Calu3 (cell line): ENCODE data around the gene DIP2B. TPM values are rescaled to one million over a fixed set of nuclear protein-coding genes. Genes with fewer than 3 reads are reported as not detected.

Source experiments
- BruUV-seq: library from RNA; stranded (reverse); fragments of 400-500 nt; replicated peaks from 2 replicates; lab custom pipeline; 2021; lab: Mats Ljungman, UMichigan
- CTCF ChIA-PET: fragments of 300-600 bp; sonication (Branson Sonifier 250); formaldehyde crosslinking; loops from one replicate; lab custom pipeline; 2022; ENCODE audit warnings: antibody characterized with exemption; lab: Charles Lee
- DNase-seq: peaks from one replicate; pipeline ENCODE4 v3.0.0; 2022
- H3K27ac Mint-ChIP-seq: one replicate; pipeline ENCODE4 v1.8.0; 2022; ENCODE audit warnings: mixed read lengths; ENCODE audit not compliant: unreplicated experiment
- H3K27me3 Mint-ChIP-seq: one replicate; pipeline ENCODE4 v1.8.0; 2022; ENCODE audit warnings: mixed read lengths; ENCODE audit not compliant: unreplicated experiment
- H3K36me3 Mint-ChIP-seq: one replicate; pipeline ENCODE4 v1.8.0; 2022; ENCODE audit warnings: mild to moderate bottlenecking, moderate library complexity, mixed read lengths; ENCODE audit not compliant: insufficient read depth, unreplicated experiment
- H3K4me1 Mint-ChIP-seq: one replicate; pipeline ENCODE4 v1.8.0; 2022; ENCODE audit warnings: mild to moderate bottlenecking, low read depth, mixed read lengths; ENCODE audit not compliant: unreplicated experiment
- H3K4me3 Mint-ChIP-seq: one replicate; pipeline ENCODE4 v1.8.0; 2022; ENCODE audit warnings: mild to moderate bottlenecking, low read depth, moderate library complexity, mixed read lengths; ENCODE audit not compliant: unreplicated experiment
- H3K9me3 Mint-ChIP-seq: one replicate; pipeline ENCODE4 v1.8.0; 2022; ENCODE audit warnings: low read depth, mixed read lengths; ENCODE audit not compliant: unreplicated experiment
- CTCF ChIP-seq: fragments of 200-600 bp; IDR thresholded peaks from one replicate; pipeline ENCODE4 v1.8.0; 2022; ENCODE audit warnings: antibody characterized with exemption; ENCODE audit not compliant: unreplicated experiment
- intact Hi-C: fragments of 100-400 bp; cut with micrococcal nuclease; formaldehyde crosslinking; loops from one replicate; pipeline ENCODE4 v1.10.0; 2022; ENCODE audit not compliant: unreplicated experiment
- total RNA-seq: library from RNA; stranded (reverse); gene quantifications from 2 replicates; pipeline ENCODE4 v1.2.3, GENCODE V29; 2022

Gene DIP2B
- total RNA-seq, 1 experiment from 2014 or later = 22.8 TPM

GRCh38 chr12:50569876-50570275 is 65.1 kb downstream of the DIP2B start:
- CTCF ChIA-PET = no interaction called here
- no TSS peak for BruUV-seq
- no peak for DNase-seq
- Mint-ChIP-seq H3K4me3 (no peak overlapping the region), H3K27ac (no peak overlapping the region), H3K9me3 (no peaks in the 10 kb centered on the region), H3K36me3 (no peaks in the 10 kb centered on the region), H3K4me1 (peaks cover 41% of the 10 kb centered on the region), H3K27me3 (no peaks in the 10 kb centered on the region)
- intact Hi-C loops = no loop called here
- TF ChIP-seq CTCF = no peak

GRCh38 chr12:50571786-50572185 is 67.0 kb downstream of the DIP2B start:
- DNase-seq = no peak
- Mint-ChIP-seq H3K9me3 (no peaks in the 10 kb centered on the region), H3K36me3 (no peaks in the 10 kb centered on the region), H3K27ac (no peak overlapping the region), H3K27me3 (no peaks in the 10 kb centered on the region), H3K4me1 (peaks cover 37% of the 10 kb centered on the region), H3K4me3 (no peak overlapping the region)
- CTCF ChIA-PET = no interaction called here
- TF ChIP-seq CTCF = no peak
- no TSS peak for BruUV-seq
- intact Hi-C loops = no loop called here

- H3K36me3 Mint-ChIP-seq = no peaks in the 10 kb centered on the region
- peaks cover 36% of the 10 kb centered on the region for H3K4me1 Mint-ChIP-seq
- CTCF ChIA-PET = interaction anchor here (1.0 kb wide), 1 partner anchor 64 kb away, joined by 3 read pairs; no protein-coding TSS in a partner anchor
- BruUV-seq = no TSS peak
- no peak overlapping the region for H3K27ac Mint-ChIP-seq
- intact Hi-C loops = no loop called here
- H3K9me3 Mint-ChIP-seq = no peaks in the 10 kb centered on the region
- H3K4me3 Mint-ChIP-seq = no peak overlapping the region
- TF ChIP-seq CTCF = no peak
- no peaks in the 10 kb centered on the region for H3K27me3 Mint-ChIP-seq
- no peak for DNase-seq
Observed at GRCh38 chr12:50572287-50572686, 67.5 kb downstream of the DIP2B start.

- BruUV-seq = no TSS peak
- H3K27ac Mint-ChIP-seq = no peak overlapping the region
- intact Hi-C loops = no loop called here
- H3K36me3 Mint-ChIP-seq = no peaks in the 10 kb centered on the region
- TF ChIP-seq CTCF = no peak
- no peak overlapping the region for H3K4me3 Mint-ChIP-seq
- H3K9me3 Mint-ChIP-seq = no peaks in the 10 kb centered on the region
- CTCF ChIA-PET = interaction anchor here (1.0 kb wide), 1 partner anchor 65 kb away, joined by 3 read pairs; no protein-coding TSS in a partner anchor
- no peak for DNase-seq
- H3K27me3 Mint-ChIP-seq = no peaks in the 10 kb centered on the region
- H3K4me1 Mint-ChIP-seq = peaks cover 33% of the 10 kb centered on the region
Observed at GRCh38 chr12:50572760-50573159, 68.0 kb downstream of the DIP2B start.
